Fibroblast of skin of left quadriceps (primary cell): ENCODE data around the gene CCDC12.
A peak's percentile ranks its signal among the peaks of the same experiment; 100 is the strongest.

ENCODE experiments used
- DNase-seq, 2 experiments: peaks; one replicate each; pipeline ENCODE4 v3.0.0-alpha.2; 2013; ENCODE audit warnings: low read depth in 2 of 2

The CCDC12 gene

GRCh38 chr3:46906471-46907058, 70.0 kb downstream of the CCDC12 start:
- no peak for DNase-seq

- DNase-seq: no peak
Observed at GRCh38 chr3:46905661-46906451, 70.7 kb downstream of the CCDC12 start.

- no peak for DNase-seq
Observed at GRCh38 chr3:46905213-46905560, 71.4 kb downstream of the CCDC12 start.

GRCh38 chr3:46904303-46905212, 72.0 kb downstream of the CCDC12 start:
- no peak for DNase-seq

- DNase-seq: no peak
Observed at GRCh38 chr3:46903341-46904302, 72.9 kb downstream of the CCDC12 start.

GRCh38 chr3:46902188-46902631, 74.3 kb downstream of the CCDC12 start:
- DNase-seq: no peak

- DNase-seq: no peak
Observed at GRCh38 chr3:46901591-46902187, 74.9 kb downstream of the CCDC12 start.

GRCh38 chr3:46901061-46901460, 75.5 kb downstream of the CCDC12 start:
- no peak for DNase-seq

- DNase-seq: no peak
Observed at GRCh38 chr3:46900356-46900755, 76.2 kb downstream of the CCDC12 start.

GRCh38 chr3:46900007-46900292, 76.6 kb downstream of the CCDC12 start:
- no peak for DNase-seq

- DNase-seq: no peak
Observed at GRCh38 chr3:46899151-46900006, 77.2 kb downstream of the CCDC12 start.

- no peak for DNase-seq
Observed at GRCh38 chr3:46898321-46899150, 78.0 kb downstream of the CCDC12 start.

- no peak for DNase-seq
Observed at GRCh38 chr3:46897829-46898320, 78.7 kb downstream of the CCDC12 start.

- no peak for DNase-seq
Observed at GRCh38 chr3:46897031-46897430, 79.5 kb downstream of the CCDC12 start.

- DNase-seq: no peak
Observed at GRCh38 chr3:46896386-46896785, 80.2 kb downstream of the CCDC12 start.

GRCh38 chr3:46895761-46896160, 80.8 kb downstream of the CCDC12 start:
- DNase-seq: no peak

GRCh38 chr3:46895204-46895660, 81.3 kb downstream of the CCDC12 start:
- peak in 1 of 2 experiments; percentile 12 for DNase-seq

- no peak for DNase-seq
Observed at GRCh38 chr3:46894256-46894655, 82.3 kb downstream of the CCDC12 start.

- DNase-seq: no peak
Observed at GRCh38 chr3:46893763-46894162, 82.8 kb downstream of the CCDC12 start.
